NT2/D1 (cell line): Measurements from ENCODE around the gene MCL1.

ENCODE experiments used
- DNase-seq: peaks from one replicate; pipeline ENCODE4 v3.0.0-alpha.2; 2011; ENCODE audit warnings: low read depth, low spot score
- H3K27me3 ChIP-seq: 2 replicates; pipeline ENCODE4 v1.6.0; 2011; ENCODE audit warnings: mild to moderate bottlenecking; ENCODE audit not compliant: insufficient read length, insufficient read depth
- H3K36me3 ChIP-seq: 2 replicates; pipeline ENCODE4 v1.6.1; 2011; ENCODE audit warnings: mild to moderate bottlenecking, low read length, mixed read lengths; ENCODE audit not compliant: insufficient read depth, insufficient read length
- H3K4me1 ChIP-seq: 2 replicates; pipeline ENCODE4 v1.5.1; 2011; ENCODE audit not compliant: insufficient read depth, insufficient read length
- H3K4me3 ChIP-seq: 2 replicates; pipeline ENCODE4 v1.5.1; 2011; ENCODE audit warnings: low read depth; ENCODE audit not compliant: insufficient read length
- H3K9ac ChIP-seq: 2 replicates; pipeline ENCODE4 v1.6.0; 2011; ENCODE audit warnings: low read depth; ENCODE audit not compliant: insufficient read length
- H3K9me3 ChIP-seq: 2 replicates; pipeline ENCODE4 v1.5.1; 2011; ENCODE audit warnings: mild to moderate bottlenecking, low read length; ENCODE audit not compliant: insufficient read depth
- SUZ12 ChIP-seq: IDR thresholded peaks from 2 replicates; pipeline ENCODE4 v1.6.1; 2011; ENCODE audit not compliant: insufficient read length, insufficient read depth; ENCODE audit errors: extremely low read depth
- YY1 ChIP-seq: IDR thresholded peaks from 2 replicates; pipeline ENCODE4 v1.6.1; 2011; ENCODE audit not compliant: insufficient read length, insufficient read depth
- ZNF274 ChIP-seq: IDR thresholded peaks from 2 replicates; pipeline ENCODE4 v1.6.1; 2011; ENCODE audit warnings: mild to moderate bottlenecking, low read depth, low read length

Gene MCL1

DNA sequence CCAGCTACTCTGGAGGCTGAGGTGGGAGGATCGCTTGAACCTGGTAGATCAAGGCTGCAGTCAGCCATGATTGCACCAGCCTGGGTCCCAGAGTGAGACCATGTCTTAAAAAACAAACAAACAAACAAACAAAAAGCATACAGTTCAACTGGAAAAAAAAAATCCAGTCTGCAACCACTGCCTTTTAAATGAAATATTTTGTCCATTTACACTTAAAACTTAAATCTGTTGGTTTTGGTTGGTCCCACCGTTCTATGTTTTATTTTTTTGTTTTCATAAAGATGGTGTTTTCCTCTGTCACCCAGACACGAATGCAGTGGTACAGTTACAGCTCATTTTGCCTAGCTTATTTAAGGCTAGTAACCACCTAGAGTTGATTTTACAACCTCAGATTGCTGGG is 54.1 kb downstream of the MCL1 start:
- DNase-seq, result no peak
- H3K4me3 ChIP-seq, result no peak overlapping the region
- TF ChIP-seq SUZ12 (no peak), YY1 (no peak), ZNF274 (no peak)
- no peaks in the 10 kb centered on the region for H3K4me1 ChIP-seq
- no peaks in the 10 kb centered on the region for H3K27me3 ChIP-seq
- H3K9ac ChIP-seq, result no peak overlapping the region
- no peaks in the 10 kb centered on the region for H3K36me3 ChIP-seq
- no peaks in the 10 kb centered on the region for H3K9me3 ChIP-seq
